HepG2 (cell line): ENCODE data around the gene MST1. TPM values are rescaled to one million over a fixed set of nuclear protein-coding genes. Genes with fewer than 3 reads are reported as not detected.

Experiments
- CAMTA2 ChIP-seq: sonication (generic); formaldehyde crosslinking; IDR thresholded peaks from 2 replicates; pipeline ENCODE4 v1.4.0; 2020; ENCODE audit warnings: mild to moderate bottlenecking, missing genetic modification reagents, borderline replicate concordance
- CCAR2 ChIP-seq: fragments of 200-400 bp; formaldehyde crosslinking; optimal IDR thresholded peaks from 2 replicates; pipeline ENCODE3; 2018; ENCODE audit warnings: low read depth, mild to moderate bottlenecking, low read length, moderate library complexity
- FOXK1 ChIP-seq: sonication (generic); formaldehyde crosslinking; IDR thresholded peaks from 2 replicates; pipeline ENCODE4 v1.4.0; 2020; ENCODE audit warnings: low read depth, missing genetic modification reagents, borderline replicate concordance
- GATAD2A ChIP-seq: IDR thresholded peaks from 2 replicates; pipeline ENCODE4 v1.6.1; 2016
- MYC ChIP-seq: sonication (generic); formaldehyde crosslinking; IDR thresholded peaks from 2 replicates; pipeline ENCODE4 v1.9.0; 2021; ENCODE audit warnings: missing genetic modification reagents, borderline replicate concordance
- NFYC ChIP-seq: IDR thresholded peaks from 2 replicates; pipeline ENCODE4 v1.6.1; 2016; ENCODE audit warnings: missing genetic modification reagents, missing compliant biosample characterization
- PTBP1 ChIP-seq: fragments of 200-400 bp; formaldehyde crosslinking; IDR thresholded peaks from 2 replicates; pipeline ENCODE4 v1.6.1; 2018; ENCODE audit warnings: low read length, low read depth; ENCODE audit not compliant: poor library complexity, severe bottlenecking
- RAD21 ChIP-seq: fragments of 450-650 bp; formaldehyde crosslinking; IDR thresholded peaks from 2 replicates; pipeline ENCODE4 v1.5.0; 2020; ENCODE audit warnings: mild to moderate bottlenecking
- REXO4 ChIP-seq: sonication (generic); formaldehyde crosslinking; IDR thresholded peaks from 2 replicates; pipeline ENCODE4 v1.8.0; 2022; ENCODE audit warnings: missing genetic modification reagents, mild to moderate bottlenecking, borderline replicate concordance
- SMAD3 ChIP-seq: sonication (generic); formaldehyde crosslinking; IDR thresholded peaks from 2 replicates; pipeline ENCODE4 v1.4.0; 2020; ENCODE audit warnings: missing genetic modification reagents
- ZBTB38 ChIP-seq: sonication (generic); formaldehyde crosslinking; IDR thresholded peaks from 2 replicates; pipeline ENCODE4 v1.5.1; 2020; ENCODE audit warnings: mild to moderate bottlenecking, missing genetic modification reagents
- ZKSCAN8 ChIP-seq: IDR thresholded peaks from 2 replicates; pipeline ENCODE4 v1.6.1; 2016; ENCODE audit warnings: borderline replicate concordance, missing genetic modification reagents, missing compliant biosample characterization
- ZNF280B ChIP-seq: sonication (generic); formaldehyde crosslinking; IDR thresholded peaks from 2 replicates; pipeline ENCODE4 v1.5.0; 2020; ENCODE audit warnings: missing genetic modification reagents, mild to moderate bottlenecking, borderline replicate concordance
- ZNF788 ChIP-seq: sonication (generic); formaldehyde crosslinking; IDR thresholded peaks from 2 replicates; pipeline ENCODE4 v1.5.0; 2020; ENCODE audit warnings: mild to moderate bottlenecking, missing genetic modification reagents, borderline replicate concordance
- polyA plus RNA-seq, 8 experiments: library from polyadenylated mRNA; depleted of rRNA in 3 of 8; stranded (reverse) in 7 of 8; unstranded in 1 of 8; fragments of >200 nt; fragmentation: Illumina TruSeq in 4 of 8; extraction: Trizol in 4 of 8; gene quantifications; 2 replicates each; pipeline versions ENCODE4 v1.2.1 to v1.2.3, GENCODE V29; 2011 to 2016; ENCODE audit warnings: low read depth in 4 of 8, missing spikeins in 1 of 8, mixed read lengths in 1 of 8; ENCODE audit not compliant: insufficient read depth in 1 of 8
- total RNA-seq, 5 experiments: library from RNA; depleted of rRNA; stranded (reverse); fragments of >200 nt; fragmentation: Illumina TruSeq; extraction: Trizol; gene quantifications; 2 replicates each; pipeline ENCODE4 v1.2.3, GENCODE V29; 2016; ENCODE audit warnings: low read depth in 1 of 5
- TF ChIP-seq, protein P1 (sequence below): sonication (generic); formaldehyde crosslinking; IDR thresholded peaks from 2 replicates; pipeline ENCODE4 v1.8.0; 2022; ENCODE audit warnings: mild to moderate bottlenecking, missing genetic modification reagents, borderline replicate concordance
- TF ChIP-seq, protein P2 (sequence below): sonication (generic); formaldehyde crosslinking; IDR thresholded peaks from 2 replicates; pipeline ENCODE4 v1.9.0; 2021; ENCODE audit warnings: missing genetic modification reagents, borderline replicate concordance
- TF ChIP-seq, protein P3 (sequence below), 2 experiments: sonication (generic) in 1 of 2; formaldehyde crosslinking in 1 of 2; IDR thresholded peaks; 2 replicates each; pipeline versions ENCODE4 v1.6.1 to v1.9.0; 2014 to 2022; ENCODE audit warnings: antibody characterized with exemption in 1 of 2, borderline replicate concordance in 1 of 2, inconsistent platforms in 1 of 2, low read depth in 1 of 2, missing genetic modification reagents in 1 of 2

The MST1 gene
- total and polyA plus RNA-seq, 2 of the 13 experiments (the other 11 are each of a cell fraction or from before 2014, with no cell fraction given) = 189 to 452 TPM

DNA sequence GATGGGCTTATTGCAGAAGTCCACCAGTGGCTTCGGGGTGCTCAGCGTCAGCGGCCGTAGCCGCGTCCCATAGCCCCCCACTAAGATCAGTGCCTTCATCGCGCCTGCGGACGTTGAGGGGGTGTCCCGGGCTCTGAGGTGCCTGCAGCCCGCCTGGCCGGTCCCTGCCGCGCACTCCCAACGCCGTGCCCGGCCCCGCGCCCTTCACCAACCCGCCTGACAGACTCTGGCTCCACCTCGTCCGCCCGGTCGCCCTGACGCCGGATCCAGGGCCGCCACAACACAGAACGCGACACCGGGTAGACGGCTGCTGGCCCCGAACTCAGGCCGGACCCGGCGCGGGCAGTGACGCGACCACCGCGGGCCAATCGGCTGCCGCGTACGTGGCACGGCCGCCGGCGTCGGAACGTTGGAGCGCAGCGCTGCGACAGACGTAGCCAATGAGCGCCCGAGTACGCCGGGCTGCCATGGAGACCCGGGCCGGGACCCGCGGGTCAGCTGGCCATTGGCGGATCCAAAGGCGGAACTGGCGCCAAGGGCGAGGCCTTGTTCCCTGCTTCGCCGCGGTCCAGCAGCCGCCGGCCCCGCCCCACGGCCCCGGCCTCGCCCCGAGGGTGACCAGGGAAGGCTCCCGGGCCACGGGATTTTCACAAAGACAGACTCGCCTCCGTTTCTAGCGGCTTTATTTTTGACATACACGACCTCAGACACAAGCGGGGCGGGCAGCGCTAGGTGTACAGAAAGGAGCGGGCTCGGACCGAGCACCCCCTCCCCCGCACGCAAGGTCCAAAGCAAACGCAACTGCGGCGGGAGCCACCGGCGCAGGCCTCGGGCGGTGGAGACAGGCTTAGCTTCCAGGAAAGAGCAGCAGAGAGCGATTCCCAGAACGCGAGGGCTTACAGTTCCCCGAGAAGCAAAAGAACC, 34.6 kb upstream of the MST1 start, which contains the start of gene GMPPB (continued):
- TF ChIP-seq CCAR2 = no peak
- TF ChIP-seq NFYC (CRISPR knock-in tag) = peak; percentile 95
- peak; percentile 85; the same call in 1 of the 2 replicates for TF ChIP-seq REXO4 (CRISPR knock-in tag)
- peak; percentile 55 for TF ChIP-seq PTBP1
- no peak; the same call in 1 of the 2 replicates for TF ChIP-seq ZNF788 (CRISPR knock-in tag)
- TF ChIP-seq, protein P1, sequence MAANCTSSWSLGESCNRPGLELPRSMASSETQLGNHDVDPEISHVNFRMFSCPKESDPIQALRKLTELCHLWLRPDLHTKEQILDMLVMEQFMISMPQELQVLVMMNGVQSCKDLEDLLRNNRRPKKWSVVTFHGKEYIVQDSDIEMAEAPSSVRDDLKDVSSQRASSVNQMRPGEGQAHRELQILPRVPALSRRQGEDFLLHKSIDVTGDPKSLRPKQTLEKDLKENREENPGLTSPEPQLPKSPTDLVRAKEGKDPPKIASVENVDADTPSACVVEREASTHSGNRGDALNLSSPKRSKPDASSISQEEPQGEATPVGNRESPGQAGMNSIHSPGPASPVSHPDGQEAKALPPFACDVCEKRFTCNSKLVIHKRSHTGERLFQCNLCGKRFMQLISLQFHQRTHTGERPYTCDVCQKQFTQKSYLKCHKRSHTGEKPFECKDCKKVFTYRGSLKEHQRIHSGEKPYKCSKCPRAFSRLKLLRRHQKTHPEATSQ (CRISPR knock-in tag) = no peak
- TF ChIP-seq SMAD3 (CRISPR knock-in tag) = 0 out of 2 replicates have a peak, but pooled peaks have one; percentile 28
- peak; percentile 33; the same call in 1 of the 2 replicates for TF ChIP-seq MYC (CRISPR knock-in tag)
- TF ChIP-seq RAD21 (CRISPR knock-in tag) = peak; percentile 63
- TF ChIP-seq, protein P2, sequence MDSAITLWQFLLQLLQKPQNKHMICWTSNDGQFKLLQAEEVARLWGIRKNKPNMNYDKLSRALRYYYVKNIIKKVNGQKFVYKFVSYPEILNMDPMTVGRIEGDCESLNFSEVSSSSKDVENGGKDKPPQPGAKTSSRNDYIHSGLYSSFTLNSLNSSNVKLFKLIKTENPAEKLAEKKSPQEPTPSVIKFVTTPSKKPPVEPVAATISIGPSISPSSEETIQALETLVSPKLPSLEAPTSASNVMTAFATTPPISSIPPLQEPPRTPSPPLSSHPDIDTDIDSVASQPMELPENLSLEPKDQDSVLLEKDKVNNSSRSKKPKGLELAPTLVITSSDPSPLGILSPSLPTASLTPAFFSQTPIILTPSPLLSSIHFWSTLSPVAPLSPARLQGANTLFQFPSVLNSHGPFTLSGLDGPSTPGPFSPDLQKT = no peak
- TF ChIP-seq ZBTB38 (CRISPR knock-in tag) = no peak
- TF ChIP-seq, protein P3, sequence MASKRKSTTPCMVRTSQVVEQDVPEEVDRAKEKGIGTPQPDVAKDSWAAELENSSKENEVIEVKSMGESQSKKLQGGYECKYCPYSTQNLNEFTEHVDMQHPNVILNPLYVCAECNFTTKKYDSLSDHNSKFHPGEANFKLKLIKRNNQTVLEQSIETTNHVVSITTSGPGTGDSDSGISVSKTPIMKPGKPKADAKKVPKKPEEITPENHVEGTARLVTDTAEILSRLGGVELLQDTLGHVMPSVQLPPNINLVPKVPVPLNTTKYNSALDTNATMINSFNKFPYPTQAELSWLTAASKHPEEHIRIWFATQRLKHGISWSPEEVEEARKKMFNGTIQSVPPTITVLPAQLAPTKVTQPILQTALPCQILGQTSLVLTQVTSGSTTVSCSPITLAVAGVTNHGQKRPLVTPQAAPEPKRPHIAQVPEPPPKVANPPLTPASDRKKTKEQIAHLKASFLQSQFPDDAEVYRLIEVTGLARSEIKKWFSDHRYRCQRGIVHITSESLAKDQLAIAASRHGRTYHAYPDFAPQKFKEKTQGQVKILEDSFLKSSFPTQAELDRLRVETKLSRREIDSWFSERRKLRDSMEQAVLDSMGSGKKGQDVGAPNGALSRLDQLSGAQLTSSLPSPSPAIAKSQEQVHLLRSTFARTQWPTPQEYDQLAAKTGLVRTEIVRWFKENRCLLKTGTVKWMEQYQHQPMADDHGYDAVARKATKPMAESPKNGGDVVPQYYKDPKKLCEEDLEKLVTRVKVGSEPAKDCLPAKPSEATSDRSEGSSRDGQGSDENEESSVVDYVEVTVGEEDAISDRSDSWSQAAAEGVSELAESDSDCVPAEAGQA (IDR thresholded peaks at IDR 0.05; ENCODE audit: low read depth) = peak; percentile 56; the same call in 1 of the 2 replicates
- TF ChIP-seq, protein P3 (CRISPR knock-in tag; IDR thresholded peaks at IDR 0.05; ENCODE audit: borderline replicate concordance) = no peak
- TF ChIP-seq ZKSCAN8 = no peak
- 0 out of 2 replicates have a peak, but pooled peaks have one; percentile 59 for TF ChIP-seq FOXK1
- no peak for TF ChIP-seq GATAD2A
- TF ChIP-seq ZNF280B (CRISPR knock-in tag) = peak; percentile 51; the same call in 1 of the 2 replicates
- TF ChIP-seq CAMTA2 (CRISPR knock-in tag) = peak; percentile 79; the same call in 1 of the 2 replicates
